22Rv1 (cell line): Measurements from ENCODE around the gene GPER1.

ENCODE experiments used
- CTCF ChIP-seq: fragments of 450-650 bp; IDR thresholded peaks from 2 replicates; pipeline ENCODE4 v1.5.1; 2017; ENCODE audit warnings: mild to moderate bottlenecking
- ZFX ChIP-seq: fragments of 450-650 bp; IDR thresholded peaks from 2 replicates; pipeline ENCODE4 v1.6.1; 2017; ENCODE audit warnings: antibody characterized with exemption, borderline replicate concordance

- no peak for TF ChIP-seq CTCF
- TF ChIP-seq ZFX, result no peak
Measured at GRCh38 chr7:1124816-1125602, 37.1 kb downstream of the GPER1 start.
